SKM-1 (cell line): ENCODE data around the gene PGM1.

Experiments used
- DNase-seq: peaks from one replicate; lab custom pipeline; 2025; ENCODE audit not compliant: unreplicated experiment; lab: John Stamatoyannopoulos, UW

PGM1 gene

DNA sequence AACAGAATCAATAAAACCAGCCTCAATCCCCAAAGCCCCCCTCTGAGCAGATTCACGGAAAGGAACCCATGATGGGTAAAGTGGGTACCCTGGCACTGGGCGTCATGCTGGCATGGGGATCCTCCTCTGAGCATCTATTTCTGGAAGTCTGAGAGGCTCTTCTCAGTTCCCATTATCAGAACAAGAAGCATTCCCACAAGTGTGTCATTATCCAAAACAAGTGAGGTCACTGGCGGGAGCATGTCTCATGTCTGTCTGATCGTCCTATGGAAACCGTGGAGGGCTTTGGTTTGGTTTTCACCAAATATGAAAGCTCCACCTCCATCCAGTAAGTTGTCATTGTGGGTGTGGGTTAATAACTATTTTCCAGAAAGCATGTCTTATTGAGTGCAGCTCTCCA, 70.7 kb downstream of the PGM1 start:
- no peak for DNase-seq

DNA sequence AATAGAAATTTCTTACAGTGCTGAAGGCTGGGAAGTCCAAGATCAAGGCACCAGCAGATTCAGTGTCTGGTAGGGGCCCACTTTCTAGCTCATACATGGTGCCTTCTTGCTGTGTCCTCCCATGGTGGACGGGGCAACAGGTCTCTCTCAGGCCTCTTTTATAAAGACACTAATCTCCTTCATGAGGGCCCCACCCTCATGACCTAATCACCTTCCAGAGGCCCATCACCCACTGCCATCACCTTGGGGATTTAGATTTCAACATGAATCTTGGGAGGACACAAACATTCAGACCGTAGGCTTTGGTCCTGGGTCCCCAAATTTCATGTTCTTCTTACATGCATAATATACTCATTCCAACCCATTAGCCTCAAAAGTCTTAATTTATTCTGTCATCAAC, 71.5 kb downstream of the PGM1 start:
- no peak for DNase-seq

DNA sequence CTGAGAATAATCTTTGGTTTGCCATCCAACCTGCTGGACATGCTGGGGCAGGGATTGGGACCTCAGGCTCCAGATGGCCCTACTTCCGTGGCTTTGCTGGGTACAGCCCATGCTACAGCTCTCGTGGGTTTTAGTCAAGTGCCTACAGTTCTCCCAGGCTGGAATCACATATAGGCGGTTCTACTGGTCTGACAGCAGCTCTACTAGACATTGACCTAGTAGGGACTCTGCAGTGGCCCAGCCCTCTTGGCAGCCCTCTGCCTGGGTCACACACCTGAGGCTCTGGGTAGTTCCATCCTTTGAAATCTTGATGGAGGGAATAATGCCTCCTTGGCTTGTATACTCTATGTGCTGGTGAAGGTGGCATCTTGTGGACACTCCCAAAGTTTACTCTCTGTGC, 72.2 kb downstream of the PGM1 start:
- DNase-seq = no peak

DNA sequence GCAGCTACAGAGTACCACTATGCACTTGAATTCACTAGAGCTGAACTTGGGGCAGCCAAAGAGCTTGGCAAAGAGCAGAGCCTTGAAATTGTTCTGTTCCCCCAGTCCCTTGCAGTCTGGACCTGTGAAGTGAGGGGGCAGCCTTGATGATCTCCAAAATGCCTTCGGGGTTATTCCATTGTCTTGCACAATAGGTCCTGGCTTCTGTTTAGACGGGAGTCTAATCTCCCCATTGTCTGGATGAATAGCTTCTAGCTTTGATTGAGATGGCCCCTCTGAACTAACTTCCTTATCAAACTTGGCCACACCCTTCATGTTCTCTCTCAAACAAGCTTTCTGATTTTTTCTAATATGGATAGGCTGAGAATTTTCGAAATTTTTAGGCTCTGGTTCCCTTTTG, 72.6 kb downstream of the PGM1 start:
- DNase-seq = no peak

DNA sequence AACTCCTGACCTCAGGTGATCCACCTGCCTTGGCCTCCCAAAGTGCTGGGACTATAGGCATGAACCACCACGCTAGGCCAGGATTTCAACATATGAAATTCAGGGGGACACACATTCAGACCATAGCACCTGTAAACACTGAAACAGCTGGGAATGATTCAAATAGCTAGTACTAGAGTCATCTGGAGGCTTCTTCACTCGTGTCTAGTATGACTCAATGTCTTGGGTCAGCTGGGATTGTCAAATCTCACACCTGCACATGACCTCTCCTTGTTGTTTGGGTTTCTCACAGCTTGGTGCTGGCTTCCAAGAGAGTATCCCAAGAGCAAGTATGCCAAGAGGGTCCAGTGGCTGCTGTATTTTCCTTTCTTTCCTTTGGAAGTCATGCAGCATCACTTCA, 75.1 kb downstream of the PGM1 start:
- DNase-seq = no peak

DNA sequence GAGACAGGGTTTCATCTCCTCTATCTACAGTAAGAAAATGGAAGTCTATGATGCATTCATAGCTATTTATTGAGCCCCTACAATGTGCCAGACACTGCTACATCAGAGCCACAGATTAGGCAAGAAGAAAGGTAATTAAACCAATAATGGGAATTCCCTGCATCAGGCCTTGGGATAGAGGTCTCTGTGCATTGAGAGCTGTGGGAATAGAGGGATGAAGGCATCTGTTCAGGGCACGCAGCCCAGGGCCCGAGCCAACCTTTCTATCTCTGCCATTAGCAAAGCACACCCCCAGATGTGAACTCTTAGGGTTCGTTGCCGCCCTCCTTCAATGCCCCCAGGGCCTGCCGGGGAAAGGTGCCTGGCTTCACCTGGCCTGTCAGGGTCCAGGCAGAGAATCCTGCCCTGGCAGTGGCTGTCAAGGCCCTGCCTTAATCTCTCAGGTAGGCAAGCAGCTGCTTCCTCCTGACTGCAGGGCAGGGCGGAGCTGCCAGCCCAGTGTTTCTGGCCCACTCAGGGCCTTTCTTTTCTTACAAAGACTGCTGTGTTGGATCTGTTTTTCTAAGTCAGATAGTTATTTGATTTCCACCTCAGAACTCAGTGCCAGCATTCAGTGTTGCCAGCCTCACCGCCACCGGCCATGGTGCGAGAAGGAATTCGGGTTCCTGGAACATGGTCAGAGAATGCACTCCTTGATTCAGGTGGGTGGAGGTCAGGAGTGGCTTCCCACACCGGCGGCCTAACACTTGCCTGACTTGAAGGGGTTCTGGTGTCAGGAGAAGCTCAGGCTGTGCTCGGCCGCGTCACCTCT, 76.1 kb downstream of the PGM1 start:
- DNase-seq = no peak

DNA sequence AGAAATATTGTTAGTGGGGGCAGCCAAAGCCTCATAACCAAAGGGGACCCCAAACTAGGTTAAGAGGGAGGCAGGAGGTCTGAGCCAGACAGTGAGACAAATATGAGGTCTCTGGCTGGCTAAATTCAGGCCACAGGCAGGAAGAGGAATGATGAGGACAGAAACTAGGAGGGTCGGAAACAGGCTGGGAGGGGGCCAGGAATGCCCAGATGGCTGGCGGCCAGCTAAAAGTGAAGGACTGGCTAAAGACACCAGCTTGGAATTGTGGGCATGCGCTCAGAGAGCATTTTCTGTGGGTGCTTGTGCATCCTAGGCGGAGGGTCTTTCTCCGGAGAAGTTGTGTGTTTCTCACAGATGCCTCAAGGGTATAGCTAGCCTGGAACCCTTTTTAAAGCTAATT, 77.0 kb downstream of the PGM1 start:
- DNase-seq = no peak

DNA sequence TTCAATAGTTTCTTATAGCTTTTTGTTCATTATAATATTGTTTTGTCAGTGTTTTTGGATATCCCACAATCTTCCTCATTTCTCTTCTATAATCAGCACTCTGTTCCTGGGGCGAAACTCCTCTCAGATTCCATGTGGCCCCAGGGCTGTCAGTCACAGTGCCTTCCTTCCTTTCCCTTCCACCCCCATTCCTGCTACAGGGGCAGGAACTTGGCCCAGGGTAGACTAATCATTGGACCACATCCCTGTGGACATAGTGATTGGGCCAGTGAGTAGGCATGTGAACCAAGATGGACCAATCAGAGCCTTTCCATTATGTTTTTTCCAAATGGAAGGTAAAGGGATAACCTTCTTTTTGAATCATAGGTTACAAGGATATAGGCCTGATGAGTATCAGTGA, 78.3 kb downstream of the PGM1 start:
- DNase-seq = no peak

DNA sequence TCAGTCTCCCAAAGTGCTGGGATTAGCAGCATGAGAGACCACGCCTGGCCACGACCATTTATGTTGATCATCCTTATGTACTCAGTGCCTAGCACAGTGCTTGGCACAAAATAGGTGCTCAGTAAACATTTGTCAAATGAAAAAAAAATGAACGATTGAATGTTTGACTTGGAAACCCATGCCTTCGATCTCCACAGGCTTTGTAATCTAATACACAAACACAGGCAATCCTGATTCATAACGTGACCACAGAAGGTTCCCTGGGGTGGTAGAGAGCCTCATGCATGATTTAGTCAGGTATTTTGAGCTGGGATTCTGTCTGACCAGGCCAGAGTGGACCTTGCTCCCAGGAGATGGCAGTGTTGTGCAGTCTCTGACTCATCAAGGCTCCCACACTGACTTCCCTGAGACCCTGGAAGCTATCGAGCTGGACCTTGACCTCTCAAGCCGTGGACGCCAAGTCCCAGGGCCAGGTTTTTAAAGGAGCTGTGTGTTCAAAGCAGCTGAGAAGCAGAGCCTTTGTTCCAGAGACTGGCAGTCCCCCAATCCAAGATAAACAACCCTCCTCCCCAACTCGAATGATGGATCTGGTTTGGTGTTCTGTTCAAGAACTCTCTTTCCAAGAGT, 81.1 kb downstream of the PGM1 start:
- peak; percentile 29 for DNase-seq

DNA sequence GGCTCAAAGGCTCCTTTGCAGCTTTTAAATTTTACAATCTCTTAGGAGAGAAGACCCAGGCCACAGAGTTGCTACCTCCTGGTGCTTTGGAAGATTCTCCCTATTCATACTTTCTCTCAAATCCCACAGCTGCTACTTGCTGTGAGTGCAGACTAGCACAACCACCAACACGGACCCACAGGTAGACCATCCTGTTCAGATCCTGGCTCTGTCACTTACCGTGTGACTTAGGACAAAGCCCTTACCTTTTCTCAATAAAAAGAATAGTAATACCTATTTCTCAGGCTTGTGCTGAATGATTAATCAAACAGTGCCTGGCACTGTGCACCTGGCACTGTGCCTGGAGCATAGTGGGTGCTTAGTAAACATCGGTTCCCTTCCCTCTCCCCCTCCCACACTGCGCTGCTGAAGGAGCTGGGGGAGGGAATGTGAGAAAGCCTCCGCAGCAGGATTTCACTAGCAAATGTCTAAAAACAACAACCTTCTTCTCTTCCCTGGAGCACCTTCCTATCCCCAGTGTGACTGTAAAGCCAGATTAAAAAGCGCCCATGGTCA, 81.7 kb downstream of the PGM1 start:
- DNase-seq = no peak

DNA sequence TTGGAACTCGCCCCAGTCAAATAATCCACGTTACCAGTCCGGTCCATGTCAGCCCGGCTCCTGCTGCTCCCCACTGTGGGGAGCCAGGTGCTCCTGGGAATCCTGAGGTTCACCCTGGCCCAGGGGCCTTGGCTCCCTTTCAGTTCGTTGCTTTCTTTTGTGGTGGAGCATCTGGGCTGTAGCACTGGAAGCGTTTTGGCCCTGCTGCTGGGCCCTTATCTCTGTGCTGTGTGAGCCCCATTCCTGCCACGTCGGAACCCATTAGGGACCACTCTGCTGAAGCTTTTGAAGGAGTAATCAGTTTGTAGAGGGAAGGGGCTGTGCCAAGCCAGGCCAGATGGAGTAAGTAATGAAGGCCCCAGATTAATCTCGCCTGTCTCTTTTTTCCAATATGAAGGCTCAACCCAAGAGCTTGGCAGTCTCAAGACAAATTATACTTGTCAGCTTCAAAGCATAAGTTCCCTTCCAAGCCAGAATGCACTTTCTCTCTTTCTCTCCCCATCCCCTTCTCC, 82.3 kb downstream of the PGM1 start:
- DNase-seq = no peak

DNA sequence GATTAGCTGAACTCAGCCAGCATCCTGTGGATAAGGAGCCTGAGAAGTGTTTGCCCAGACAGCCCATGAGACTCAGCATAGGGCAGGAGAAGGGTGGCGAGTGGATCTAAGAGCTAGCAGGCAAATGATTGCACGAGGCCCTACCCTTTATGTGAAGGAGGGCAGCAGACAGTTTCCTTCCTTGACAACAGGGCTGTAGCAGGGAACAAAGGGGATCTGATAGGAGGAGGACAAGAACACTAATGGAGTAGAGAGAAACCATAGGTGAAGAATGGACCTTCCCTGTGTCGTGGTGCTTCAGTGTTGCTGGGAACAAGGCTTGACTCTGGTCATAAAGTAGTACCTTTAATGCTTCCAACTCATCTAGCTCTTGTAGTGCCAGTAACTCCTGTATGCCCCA, 84.3 kb downstream of the PGM1 start:
- DNase-seq = no peak

DNA sequence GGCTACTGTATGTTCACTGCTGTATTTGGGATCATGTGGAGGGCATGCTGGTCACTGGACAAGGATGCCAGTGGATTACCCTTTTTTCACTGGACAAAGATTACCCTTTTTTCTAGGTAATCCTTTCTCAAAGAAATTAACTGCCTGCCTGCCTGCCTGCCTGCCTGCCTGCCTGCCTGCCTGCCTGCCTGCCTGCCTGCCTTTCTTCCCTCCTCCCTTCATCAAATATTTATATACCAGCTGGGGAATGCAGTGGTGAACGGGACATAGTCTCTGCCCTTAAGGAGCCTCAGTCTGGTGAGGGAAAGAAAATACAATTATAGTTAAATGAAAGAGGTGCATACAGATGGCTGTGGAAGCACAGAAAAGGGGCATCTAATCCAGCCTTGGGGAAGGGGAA, 85.0 kb downstream of the PGM1 start:
- no peak for DNase-seq

DNA sequence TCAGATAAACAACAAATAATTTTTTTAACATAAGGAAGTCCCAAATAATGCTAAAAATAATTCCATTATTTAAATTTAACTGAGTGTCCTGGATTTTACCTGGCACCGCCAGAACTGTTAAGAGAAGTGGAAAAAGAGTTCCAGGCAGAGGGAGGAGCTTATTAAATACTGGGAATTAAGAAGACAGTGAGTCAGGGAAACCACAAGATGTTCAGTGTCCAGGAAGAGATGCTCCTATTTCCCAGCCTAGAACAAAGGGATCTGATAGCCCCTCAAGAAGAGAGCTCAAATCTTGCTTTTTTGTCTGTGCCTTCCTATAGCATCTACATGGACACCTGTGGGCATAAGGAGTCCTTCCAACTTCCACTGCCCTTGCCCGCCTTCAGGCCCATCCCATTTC, 85.9 kb downstream of the PGM1 start:
- no peak for DNase-seq

DNA sequence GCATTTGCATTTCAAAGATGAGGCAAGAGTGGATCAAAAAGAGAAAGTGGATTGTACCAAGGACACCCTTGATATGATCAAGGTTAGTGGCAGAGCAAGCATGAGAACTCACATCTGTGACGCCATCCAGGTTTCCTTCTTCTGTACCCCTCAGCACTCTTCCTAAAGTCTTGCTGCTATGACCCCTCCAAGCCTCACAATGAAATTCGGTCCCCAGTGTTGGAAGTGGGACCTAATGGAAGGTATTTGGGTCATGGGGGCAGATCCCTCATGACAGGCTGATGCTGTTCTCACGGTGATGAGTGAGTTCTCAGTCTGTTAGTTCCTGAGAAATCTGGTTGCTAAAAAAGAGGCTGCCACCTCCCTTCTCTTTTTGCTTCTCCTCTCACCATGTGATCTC, 86.4 kb downstream of the PGM1 start:
- DNase-seq = no peak

DNA sequence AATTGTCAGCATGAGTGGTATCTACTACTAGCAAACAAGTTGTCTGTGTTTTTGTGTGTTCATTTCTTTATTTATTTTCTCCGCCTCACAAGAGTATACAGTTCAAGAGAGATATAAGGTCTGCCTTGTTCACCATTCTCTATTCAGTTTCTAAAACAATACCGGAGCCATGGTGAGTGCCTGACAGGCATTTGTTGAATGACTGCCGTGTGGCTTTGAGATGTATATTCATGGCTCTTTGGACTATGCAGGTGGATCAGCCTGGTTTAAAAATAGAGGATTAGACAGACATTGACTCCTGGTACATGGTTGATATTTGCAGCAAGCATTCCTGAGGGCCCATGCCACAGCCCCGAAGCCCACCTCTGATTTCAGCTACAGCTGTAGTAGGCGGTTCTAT, 89.7 kb downstream of the PGM1 start:
- no peak for DNase-seq

DNA sequence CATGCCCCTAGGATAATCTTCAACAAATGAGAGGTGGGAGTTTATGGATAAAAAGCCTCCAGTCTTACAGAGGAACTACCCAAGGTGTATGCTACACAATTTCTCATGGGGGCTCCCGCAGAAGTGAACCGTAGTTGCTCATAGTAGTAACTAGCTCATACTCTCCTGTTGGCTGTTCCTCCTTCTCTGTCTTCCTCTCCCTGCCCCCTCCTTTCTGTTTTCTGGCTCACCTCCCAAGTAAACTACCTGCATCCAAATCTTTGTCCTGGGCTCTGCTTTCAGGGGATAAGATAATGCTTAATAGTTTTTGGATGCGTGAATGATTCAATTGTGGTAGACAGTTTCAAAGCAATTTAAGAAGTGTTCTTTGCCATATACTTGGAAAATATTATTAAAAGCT, 90.5 kb downstream of the PGM1 start:
- no peak for DNase-seq

DNA sequence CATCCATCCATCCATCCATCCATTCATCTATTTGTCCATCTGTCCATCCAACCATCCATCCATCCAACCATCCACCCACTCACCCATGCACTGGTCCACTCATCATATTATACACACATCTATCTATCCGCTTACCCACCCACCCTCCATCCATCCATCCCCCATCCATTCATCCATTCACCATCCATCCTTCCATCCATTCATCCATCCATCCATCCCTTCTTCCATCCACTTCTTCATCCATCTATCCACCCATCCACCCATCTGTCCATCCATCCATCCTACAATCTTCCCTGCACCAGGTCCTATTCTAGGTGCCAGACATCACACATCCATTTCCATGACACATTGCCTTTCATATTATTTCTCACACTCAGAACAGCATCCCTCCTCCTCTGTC, 93.5 kb downstream of the PGM1 start:
- no peak for DNase-seq

DNA sequence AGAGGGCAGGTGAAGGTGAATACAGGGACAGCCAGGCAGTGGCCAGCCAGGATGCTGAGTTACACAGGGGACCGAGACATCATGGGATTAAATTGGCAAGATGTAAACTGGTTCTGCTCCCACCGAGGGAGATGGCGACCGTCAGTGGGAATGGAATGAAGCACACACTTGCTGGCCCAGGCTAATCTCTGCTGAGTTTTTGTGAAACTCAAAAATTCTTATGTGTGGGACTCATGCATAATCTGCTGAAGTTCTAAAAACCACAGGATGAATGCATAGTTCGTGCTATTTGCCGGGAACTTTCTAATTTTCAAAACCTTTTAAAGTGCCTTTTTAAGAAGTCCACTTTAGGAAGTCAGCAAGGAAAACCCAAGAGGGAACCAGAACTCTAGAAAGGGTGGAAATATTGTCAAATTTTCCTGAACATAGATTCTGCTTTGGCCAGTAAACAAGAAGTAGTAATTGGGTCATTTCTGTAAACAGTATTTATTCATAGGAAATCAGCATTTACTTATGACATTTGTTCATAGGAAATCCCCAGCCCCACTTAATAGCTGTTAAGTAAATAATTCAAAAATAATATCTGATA, 95.2 kb downstream of the PGM1 start:
- DNase-seq = no peak

DNA sequence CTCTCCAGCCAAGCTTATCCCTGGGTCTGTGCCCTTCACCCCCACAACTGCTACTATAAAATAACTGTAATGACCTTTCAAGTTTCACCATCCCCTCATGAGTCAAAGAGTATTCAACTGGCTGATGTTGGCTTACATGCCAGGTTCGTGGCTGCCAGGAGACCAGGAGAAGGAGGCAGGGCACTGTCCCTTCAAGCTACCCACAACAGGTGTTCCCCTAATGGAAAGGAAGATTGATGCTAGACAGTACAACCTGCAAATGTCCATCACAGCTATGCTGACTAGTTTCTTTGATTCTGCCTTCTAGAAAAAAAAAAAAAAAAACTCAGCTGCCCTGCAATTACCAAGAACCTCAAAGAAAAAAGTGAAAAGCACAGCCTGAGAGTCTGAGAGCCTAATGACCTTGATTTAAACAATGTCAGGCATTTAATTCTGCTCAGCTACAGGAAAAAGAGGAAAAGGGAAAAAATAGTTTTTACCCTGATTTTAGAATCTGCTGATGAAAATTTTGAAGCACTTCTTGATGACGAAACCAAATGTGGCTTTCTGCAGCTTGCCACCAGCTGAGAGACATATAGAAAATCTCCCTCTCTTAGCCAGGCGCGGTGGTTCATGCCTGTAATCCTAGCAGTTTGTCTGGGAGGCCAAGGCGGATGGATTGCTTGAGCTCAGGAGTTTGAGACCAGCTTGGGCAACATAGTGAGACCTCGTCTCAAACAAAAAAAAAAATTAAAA, 97.9 kb downstream of the PGM1 start:
- no peak for DNase-seq

DNA sequence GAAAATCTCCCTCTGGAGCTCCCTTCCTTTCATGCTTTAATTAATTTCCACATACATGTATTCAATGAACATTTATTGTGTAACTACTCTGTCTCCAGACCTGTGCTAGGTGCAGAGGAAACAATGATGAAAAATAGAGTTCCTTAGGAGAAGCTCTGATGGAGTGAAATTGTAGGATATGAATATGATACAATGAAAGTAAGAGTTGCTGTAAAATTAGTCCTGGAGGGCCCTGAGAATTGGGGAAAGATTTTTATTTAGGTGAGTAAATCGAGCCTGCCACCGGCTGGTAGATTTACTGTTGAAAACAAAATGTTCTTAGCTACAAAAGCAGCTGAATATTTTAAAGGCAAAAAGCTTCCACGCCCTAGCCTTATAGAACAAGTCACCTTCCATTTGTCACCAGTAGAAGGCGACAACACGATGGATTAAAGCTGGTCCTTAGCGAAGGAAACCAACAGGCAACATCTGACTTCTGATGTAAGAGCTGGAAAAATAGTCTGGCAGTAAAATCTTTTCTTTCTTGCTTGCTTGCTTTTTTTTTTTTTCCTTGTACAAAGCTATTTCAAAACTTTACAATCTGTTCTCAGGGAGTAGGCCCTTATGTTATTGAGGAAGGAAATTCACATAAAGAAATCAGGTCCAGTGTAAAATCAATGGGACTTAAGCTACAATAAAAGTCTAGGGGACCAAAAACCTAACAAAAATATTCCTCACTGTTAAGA, 98.7 kb downstream of the PGM1 start:
- DNase-seq = peak; percentile 53
